Glutamatergic neuron (in vitro differentiated cells): ENCODE results near the gene XYLT1. TPM values are rescaled to one million over a fixed set of nuclear protein-coding genes. Genes with fewer than 3 reads are reported as not detected.

Experiments used
- DNase-seq: peaks from one replicate; pipeline ENCODE4 v3.0.0; 2022
- H3K27ac Mint-ChIP-seq: one replicate; pipeline ENCODE4 v1.8.0; 2020; ENCODE audit warnings: mild to moderate bottlenecking, mixed read lengths, inconsistent platforms; ENCODE audit not compliant: unreplicated experiment
- H3K27me3 Mint-ChIP-seq: one replicate; pipeline ENCODE4 v1.8.0; 2020; ENCODE audit warnings: mild to moderate bottlenecking, moderate library complexity, mixed read lengths, inconsistent platforms; ENCODE audit not compliant: unreplicated experiment
- H3K36me3 Mint-ChIP-seq: one replicate; pipeline ENCODE4 v1.8.0; 2020; ENCODE audit warnings: mild to moderate bottlenecking, mixed read lengths, inconsistent platforms; ENCODE audit not compliant: unreplicated experiment
- H3K4me1 Mint-ChIP-seq: one replicate; pipeline ENCODE4 v1.8.0; 2020; ENCODE audit warnings: mild to moderate bottlenecking, low read depth, mixed read lengths, inconsistent platforms; ENCODE audit not compliant: unreplicated experiment
- H3K4me3 Mint-ChIP-seq: one replicate; pipeline ENCODE4 v1.8.0; 2020; ENCODE audit warnings: mild to moderate bottlenecking, mixed read lengths, inconsistent platforms; ENCODE audit not compliant: unreplicated experiment
- H3K9me3 Mint-ChIP-seq: one replicate; pipeline ENCODE4 v1.8.0; 2020; ENCODE audit warnings: mild to moderate bottlenecking, moderate library complexity, mixed read lengths, inconsistent platforms; ENCODE audit not compliant: unreplicated experiment
- total RNA-seq: library from RNA; stranded (reverse); fragmentation: NEBNext Ultra II Directional; extraction: Animal tissue kit (Norgen Biotek cat#: 25700); gene quantifications from one replicate; pipeline ENCODE4 v1.2.1, GENCODE V29; 2021; ENCODE audit not compliant: unreplicated experiment
- TF ChIP-seq, protein P1 (sequence below): fragments of 200-600 bp; sonication (generic); IDR thresholded peaks from one replicate; pipeline ENCODE4 v1.5.0; 2021; ENCODE audit not compliant: partially characterized antibody, unreplicated experiment

XYLT1 gene
- total RNA-seq, 1 donor from 2014 or later = 18.4 TPM

DNA sequence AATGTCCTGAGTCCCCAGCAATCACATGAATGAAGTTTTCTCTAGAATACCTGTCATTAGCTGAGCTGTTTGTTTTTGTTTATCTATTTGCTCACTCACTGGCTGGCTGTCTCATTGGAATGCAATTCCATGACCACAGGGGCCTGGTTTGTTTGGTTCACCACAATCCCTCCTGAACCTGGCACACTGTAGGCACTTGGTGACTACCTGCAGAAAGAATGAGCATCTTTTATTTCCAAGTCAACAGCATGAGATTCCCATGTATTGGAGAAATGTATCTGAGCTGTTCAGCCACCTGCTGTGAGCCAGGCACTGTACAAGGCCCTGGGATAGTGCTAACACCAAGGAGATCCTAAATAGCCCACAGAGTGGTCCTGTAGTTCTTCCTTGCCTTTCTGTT is 345.1 kb downstream of the XYLT1 start:
- H3K9me3 Mint-ChIP-seq = no peaks in the 10 kb centered on the region
- peaks cover 1% of the 10 kb centered on the region for H3K27me3 Mint-ChIP-seq
- no peak for DNase-seq
- no peaks in the 10 kb centered on the region for H3K4me1 Mint-ChIP-seq
- H3K36me3 Mint-ChIP-seq = peaks cover 19% of the 10 kb centered on the region
- TF ChIP-seq, protein P1, sequence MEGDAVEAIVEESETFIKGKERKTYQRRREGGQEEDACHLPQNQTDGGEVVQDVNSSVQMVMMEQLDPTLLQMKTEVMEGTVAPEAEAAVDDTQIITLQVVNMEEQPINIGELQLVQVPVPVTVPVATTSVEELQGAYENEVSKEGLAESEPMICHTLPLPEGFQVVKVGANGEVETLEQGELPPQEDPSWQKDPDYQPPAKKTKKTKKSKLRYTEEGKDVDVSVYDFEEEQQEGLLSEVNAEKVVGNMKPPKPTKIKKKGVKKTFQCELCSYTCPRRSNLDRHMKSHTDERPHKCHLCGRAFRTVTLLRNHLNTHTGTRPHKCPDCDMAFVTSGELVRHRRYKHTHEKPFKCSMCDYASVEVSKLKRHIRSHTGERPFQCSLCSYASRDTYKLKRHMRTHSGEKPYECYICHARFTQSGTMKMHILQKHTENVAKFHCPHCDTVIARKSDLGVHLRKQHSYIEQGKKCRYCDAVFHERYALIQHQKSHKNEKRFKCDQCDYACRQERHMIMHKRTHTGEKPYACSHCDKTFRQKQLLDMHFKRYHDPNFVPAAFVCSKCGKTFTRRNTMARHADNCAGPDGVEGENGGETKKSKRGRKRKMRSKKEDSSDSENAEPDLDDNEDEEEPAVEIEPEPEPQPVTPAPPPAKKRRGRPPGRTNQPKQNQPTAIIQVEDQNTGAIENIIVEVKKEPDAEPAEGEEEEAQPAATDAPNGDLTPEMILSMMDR = no peak
- H3K4me3 Mint-ChIP-seq = no peak overlapping the region
- H3K27ac Mint-ChIP-seq = no peak overlapping the region

DNA sequence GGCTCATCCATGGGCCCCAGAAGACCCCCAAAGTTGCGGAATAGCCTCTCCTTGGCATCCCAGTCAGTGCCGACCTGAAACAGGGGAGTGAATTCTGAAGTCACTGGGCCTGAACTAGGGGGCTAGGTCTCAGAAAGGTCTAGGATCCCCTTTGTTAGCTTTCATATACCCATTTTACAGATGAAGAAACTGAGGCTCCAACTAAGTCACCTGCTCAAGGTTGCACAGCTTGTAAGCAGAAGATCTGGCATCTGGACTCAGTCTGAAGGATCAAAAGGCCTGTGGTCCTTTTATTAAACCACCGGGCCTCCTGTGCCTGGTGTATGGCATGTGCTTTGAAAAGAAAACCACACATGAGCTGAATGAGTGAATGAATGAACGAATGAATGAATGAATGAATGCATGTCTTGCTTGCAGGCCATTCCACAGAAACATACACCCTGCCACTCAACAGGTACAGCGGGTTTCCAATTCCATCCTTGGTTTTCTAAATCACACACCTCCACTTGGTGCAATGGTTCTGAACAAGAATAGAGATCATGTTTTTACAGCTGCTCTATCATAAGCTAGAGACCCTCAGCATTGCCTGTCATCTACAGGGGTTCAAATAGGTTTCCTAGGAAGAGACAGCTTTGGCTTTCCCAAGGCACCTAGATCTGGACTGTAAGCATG is 352.7 kb downstream of the XYLT1 start:
- Mint-ChIP-seq H3K9me3 (peaks cover 1% of the 10 kb centered on the region), H3K4me1 (no peaks in the 10 kb centered on the region), H3K27me3 (no peaks in the 10 kb centered on the region), H3K4me3 (no peak overlapping the region), H3K36me3 (peaks cover 13% of the 10 kb centered on the region), H3K27ac (no peak overlapping the region)
- DNase-seq = no peak
- TF ChIP-seq, protein P1 = no peak

DNA sequence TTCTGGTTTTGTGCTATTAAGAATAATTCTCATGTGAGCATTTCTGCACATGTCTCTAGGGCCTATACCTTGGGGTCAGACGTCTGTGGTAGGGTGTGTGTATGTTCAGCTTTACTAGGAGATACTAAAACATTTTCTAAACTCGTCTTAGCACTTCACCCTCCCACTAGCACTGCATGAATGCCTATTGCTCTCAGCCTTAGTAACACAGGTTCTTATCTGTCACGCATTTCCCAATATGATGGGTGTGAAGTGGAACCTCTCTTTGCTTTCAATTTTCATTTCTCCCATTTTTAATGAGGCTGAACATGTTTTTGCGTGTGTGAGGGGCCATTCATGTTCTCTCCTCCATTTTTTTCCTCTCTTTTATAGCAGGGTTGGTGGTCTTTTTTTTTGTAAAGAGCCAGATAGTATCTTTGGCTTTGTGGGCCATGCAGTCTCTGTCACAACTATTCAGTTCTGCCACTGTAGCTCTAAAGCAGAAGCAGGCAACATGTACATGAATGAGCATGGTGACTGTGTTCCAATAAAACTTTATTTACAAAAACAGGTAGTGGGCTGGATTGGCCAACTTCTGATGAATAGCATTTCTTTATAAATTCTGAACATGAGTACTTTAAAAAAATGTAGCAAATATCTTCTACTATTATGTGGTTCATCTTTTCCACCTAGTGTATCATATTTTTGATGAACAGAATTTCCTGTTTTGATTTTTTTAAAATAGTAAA is 354.0 kb downstream of the XYLT1 start:
- Mint-ChIP-seq H3K27ac (no peak overlapping the region), H3K27me3 (no peaks in the 10 kb centered on the region), H3K9me3 (peaks cover 1% of the 10 kb centered on the region), H3K4me1 (no peaks in the 10 kb centered on the region), H3K36me3 (peaks cover 13% of the 10 kb centered on the region), H3K4me3 (no peak overlapping the region)
- DNase-seq = no peak
- TF ChIP-seq, protein P1 = no peak

DNA sequence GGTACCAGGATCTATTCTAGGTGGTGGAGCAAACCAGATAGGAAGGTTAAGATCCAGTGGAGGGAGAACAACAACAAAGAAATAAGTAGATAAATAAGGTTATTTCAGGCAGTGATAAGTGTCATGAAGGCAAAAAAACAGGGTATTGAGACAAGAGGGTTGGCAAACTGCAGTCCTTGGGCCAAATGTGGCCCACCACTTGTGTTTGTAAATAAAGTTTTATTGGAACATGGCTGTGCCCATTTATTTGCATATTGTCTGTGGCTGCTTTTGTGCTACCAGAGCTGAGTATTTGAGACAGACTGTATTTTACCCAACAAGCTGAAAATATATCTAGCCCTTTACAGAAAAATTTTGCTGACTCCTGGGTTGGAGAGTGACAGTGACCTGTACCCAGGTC is 361.3 kb downstream of the XYLT1 start:
- Mint-ChIP-seq H3K9me3 (no peaks in the 10 kb centered on the region), H3K27me3 (no peaks in the 10 kb centered on the region), H3K4me1 (peaks cover 6% of the 10 kb centered on the region), H3K4me3 (no peak overlapping the region), H3K36me3 (no peaks in the 10 kb centered on the region), H3K27ac (no peak overlapping the region)
- TF ChIP-seq, protein P1 = no peak
- no peak for DNase-seq

DNA sequence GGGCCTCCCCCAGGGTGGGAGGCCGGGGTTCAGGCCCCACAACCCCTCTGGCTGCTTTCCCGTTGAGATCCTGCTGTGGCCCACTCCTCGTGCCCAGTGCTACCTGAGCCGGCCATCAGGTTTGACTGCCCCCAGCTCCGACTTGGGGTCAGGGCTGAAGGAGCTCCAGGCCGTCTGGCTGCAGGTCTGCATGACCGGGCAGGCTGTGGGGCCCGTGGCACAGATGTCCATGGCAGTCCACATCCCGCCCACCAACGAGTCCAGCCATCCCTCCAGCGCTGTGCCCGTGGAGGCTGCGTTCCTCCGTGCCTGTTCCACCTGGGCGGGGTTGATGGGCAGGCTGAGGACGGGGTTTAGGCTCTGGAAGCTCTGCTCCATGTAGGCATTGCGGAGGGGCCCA is 362.2 kb downstream of the XYLT1 start:
- Mint-ChIP-seq H3K4me3 (no peak overlapping the region), H3K4me1 (peaks cover 6% of the 10 kb centered on the region), H3K27ac (no peak overlapping the region)

More for the DNA sequence above, 362.2 kb downstream of the XYLT1 start:
- Mint-ChIP-seq H3K36me3 (no peaks in the 10 kb centered on the region), H3K9me3 (no peaks in the 10 kb centered on the region), H3K27me3 (no peaks in the 10 kb centered on the region)
- DNase-seq = no peak
- TF ChIP-seq, protein P1 = no peak
